ENCODE data around the gene SRRM2.

The SRRM2 gene

DNA sequence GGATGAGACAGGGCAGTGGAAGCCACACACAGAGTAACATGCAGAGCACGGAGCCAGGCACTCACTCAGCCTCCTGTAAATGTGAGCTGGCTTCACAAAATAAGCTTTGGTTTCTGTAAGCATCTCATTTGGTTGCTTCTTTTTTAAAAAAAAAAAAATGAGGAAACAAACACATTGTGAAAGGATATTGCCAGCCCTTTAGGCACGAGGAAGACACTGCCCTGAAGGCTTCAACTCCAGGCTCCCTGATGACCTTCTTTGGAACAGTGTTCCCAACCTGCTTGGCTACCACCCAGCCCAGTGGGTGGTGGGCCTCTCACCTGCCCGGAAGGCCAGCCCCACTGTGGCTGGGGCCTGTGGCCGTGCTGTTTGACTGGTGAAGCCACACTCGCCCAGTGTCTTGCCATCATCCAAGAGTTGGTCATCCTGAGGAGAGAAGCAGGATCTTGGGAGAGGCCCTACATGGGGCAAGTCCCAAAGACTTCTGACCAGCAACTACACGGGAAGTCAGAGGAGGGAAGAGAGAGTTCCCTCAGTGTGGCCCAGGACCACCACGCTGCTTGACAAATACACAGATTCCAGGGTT, 22.8 kb downstream of the SRRM2 start:
- peaks cover 6 to 34% of the 10 kb centered on the region in 2 donors for H3K4me1 ChIP-seq (ENCODE audit: control insufficient read depth in 1 of 2, insufficient read depth in 2 of 2, low read length in 2 of 2)
- no peaks in the 10 kb centered on the region for H3K27me3 ChIP-seq (ENCODE audit: low read depth, low read length)
- H3K4me3 ChIP-seq (ENCODE audit: low read depth in 1 of 2, low read length in 2 of 2) = peak overlapping the region in 1 of 2 donors; percentile 94
- no peak overlapping the region for H3K27ac ChIP-seq (ENCODE audit: low read length)
- H3K9me3 ChIP-seq (ENCODE audit: control insufficient read depth in 1 of 2, low read length in 2 of 2) = no peaks in the 10 kb centered on the region
- peaks cover 20 to 44% of the 10 kb centered on the region in 2 donors for H3K36me3 ChIP-seq (ENCODE audit: control insufficient read depth in 1 of 2, insufficient read depth in 2 of 2, low read length in 2 of 2)

DNA sequence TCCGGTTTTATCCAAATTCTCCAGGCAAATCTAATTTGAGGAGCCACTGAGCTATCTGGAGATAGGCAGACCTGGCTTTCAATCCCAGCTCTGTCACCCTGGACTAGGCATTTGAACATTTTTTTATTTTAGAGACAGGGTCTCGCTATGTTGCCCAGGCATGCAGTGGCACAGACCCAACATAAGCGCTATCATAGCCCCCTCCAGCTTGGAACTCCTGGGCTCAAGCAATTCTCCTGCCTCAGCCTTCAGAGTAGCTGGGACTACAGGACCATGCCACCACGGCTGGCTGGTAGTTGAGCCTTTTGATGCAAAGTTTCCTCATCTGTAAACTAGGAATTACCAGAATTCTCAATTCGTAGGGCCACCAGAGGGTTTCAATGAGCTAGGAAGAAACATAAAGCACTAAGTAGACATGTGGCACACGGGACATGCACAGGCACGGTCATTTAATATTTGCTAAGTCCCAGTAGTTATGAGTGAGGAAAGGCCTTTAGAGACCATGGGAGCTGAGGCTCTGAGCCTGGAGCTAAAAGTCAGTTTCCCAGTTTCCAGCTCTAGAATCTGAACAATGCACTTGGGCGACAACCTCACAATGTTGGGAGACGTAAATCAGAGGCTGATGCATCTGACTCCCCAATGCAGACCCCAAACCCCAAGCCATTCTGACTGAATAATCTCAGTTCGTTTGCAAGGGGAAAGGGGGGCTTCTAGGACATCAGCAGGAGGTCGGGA, 23.5 kb downstream of the SRRM2 start:
- peak overlapping the region; percentile 87 to 94 for H3K4me3 ChIP-seq (ENCODE audit: low read depth in 1 of 2, low read length in 2 of 2)
- H3K27ac ChIP-seq (ENCODE audit: low read length) = peak overlapping the region; percentile 39
- H3K36me3 ChIP-seq (ENCODE audit: control insufficient read depth in 1 of 2, insufficient read depth in 2 of 2, low read length in 2 of 2) = peaks cover 13 to 37% of the 10 kb centered on the region in 2 donors
- peaks cover 6 to 34% of the 10 kb centered on the region in 2 donors for H3K4me1 ChIP-seq (ENCODE audit: control insufficient read depth in 1 of 2, insufficient read depth in 2 of 2, low read length in 2 of 2)
- H3K9me3 ChIP-seq (ENCODE audit: control insufficient read depth in 1 of 2, low read length in 2 of 2) = no peaks in the 10 kb centered on the region
- H3K27me3 ChIP-seq (ENCODE audit: low read depth, low read length) = no peaks in the 10 kb centered on the region

DNA sequence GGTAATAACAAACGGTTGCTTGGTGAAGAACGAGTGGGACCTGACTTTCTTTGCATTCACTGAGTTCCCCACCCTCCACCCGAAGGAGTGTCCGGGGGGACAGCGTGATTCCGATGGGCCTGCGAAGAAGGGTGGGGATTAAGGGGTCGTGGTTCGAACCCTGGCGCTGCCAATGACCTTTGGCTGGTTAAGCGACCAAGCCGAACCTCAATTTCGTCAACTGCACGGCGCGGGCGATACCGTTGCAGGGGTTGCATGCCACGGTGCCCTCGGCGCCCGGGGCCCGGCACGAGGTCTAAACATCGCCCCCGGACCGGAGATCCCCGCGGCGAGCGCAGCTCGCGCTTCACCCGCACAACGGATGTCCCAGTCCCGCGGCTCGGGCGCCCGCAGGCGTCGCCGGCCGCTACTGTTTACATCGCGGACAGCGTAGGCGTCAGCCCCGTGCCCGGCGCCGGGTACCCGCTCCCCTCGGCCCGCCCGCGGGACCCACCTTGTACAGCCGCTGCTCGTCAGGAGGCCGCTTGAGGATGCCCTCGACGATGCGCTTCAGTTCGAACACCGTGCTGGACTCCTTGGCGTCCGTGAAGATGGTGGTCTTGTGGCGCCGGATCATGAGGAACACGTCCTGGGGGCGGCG, 24.2 kb downstream of the SRRM2 start:
- Histone ChIP-seq H3K4me3 (ENCODE audit: low read depth in 1 of 2, low read length in 2 of 2) (peak overlapping the region; percentile 87 to 94), H3K36me3 (ENCODE audit: control insufficient read depth in 1 of 2, insufficient read depth in 2 of 2, low read length in 2 of 2) (peaks cover 7 to 30% of the 10 kb centered on the region in 2 donors), H3K27me3 (ENCODE audit: low read depth, low read length) (no peaks in the 10 kb centered on the region), H3K4me1 (ENCODE audit: control insufficient read depth in 1 of 2, insufficient read depth in 2 of 2, low read length in 2 of 2) (peaks cover 6 to 34% of the 10 kb centered on the region in 2 donors), H3K9me3 (ENCODE audit: control insufficient read depth in 1 of 2, low read length in 2 of 2) (no peaks in the 10 kb centered on the region), H3K27ac (ENCODE audit: low read length) (peak overlapping the region; percentile 39)

DNA sequence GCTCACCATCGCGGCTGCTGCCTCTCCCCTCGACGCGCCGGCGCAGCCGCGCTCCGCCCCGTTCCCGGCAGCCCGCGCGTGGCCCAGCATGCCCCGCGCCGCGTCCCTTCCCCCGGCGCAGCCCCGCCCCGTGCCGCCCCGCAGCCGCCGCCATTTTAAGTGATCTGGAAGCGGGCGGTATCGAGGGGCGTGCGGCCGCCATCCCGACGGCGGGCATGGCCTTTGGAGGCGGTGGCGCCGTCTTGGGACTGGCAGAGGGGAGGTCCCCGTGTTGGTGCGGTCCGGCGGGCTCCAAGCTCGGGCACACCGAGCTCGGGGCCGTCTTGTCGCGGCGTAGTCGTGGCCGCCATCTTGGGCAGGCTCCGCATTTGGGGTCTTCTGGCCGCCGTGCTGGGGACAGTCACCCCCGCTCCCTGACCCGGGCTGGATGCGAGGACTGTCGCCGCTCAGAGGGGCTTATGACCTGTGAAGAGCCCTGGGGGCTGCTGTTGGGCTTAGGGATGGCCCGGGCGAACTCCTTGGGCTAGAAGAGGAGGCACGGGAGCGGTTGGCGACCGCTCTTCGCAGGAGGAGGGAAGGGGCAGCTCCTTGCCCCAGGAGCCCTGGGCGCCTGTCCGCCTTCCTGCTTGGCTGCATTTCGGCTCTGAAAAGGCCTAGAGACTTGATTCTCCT, 24.9 kb downstream of the SRRM2 start, which contains the start of gene ELOB:
ELOB (minus strand) TSS at position 50 of the 672 bp plus-strand sequence; CDS start at position 9, 41 bp downstream.
- Histone ChIP-seq H3K9me3 (ENCODE audit: control insufficient read depth in 1 of 2, low read length in 2 of 2) (no peaks in the 10 kb centered on the region), H3K4me3 (ENCODE audit: low read depth in 1 of 2, low read length in 2 of 2) (peak within 1 kb of the TSS; percentile 89 to 94), H3K27me3 (ENCODE audit: low read depth, low read length) (no peaks in the 10 kb centered on the region), H3K4me1 (ENCODE audit: control insufficient read depth in 1 of 2, insufficient read depth in 2 of 2, low read length in 2 of 2) (peaks cover 6 to 34% of the 10 kb centered on the region in 2 donors), H3K27ac (ENCODE audit: low read length) (peak within 1 kb of the TSS; percentile 97), H3K36me3 (ENCODE audit: control insufficient read depth in 1 of 2, insufficient read depth in 2 of 2, low read length in 2 of 2) (peaks cover 0 to 24% of the 10 kb centered on the region in 2 donors)

DNA sequence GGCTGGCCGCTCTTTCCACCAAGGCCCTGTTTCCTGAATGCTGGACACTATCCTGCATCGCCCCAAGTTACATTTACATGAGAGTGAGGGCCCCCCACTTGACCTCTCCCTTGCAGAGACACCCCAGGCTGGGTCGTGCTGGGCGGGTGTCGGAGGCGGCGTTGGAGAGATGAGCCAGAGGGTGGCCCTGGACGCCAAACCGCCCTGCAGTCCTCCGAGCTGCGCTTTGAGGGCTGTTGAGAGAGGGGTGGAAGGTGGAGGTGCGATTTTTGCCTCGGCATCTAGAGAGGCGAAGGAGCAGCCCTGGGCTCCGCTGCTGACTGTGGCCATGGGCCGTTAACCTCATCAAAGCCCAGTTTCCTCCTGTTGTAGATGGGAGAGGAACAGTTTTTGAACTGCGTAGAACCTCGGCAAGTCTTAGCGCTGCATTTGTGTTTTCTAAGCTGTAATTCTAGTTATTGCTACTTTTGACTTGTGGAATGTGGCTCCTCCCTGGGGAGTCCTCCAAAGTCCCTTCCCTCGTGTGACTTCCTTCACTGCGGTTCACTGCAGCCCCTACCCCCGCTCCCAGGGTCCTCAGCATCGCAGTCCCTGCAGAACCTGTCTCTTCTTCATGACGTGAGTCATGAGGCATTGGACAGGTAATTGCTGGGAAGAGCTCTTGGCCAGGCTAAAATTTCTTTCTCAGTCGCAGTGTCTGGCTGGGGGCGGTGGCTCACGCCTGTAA, 25.6 kb downstream of the SRRM2 start:
- peak overlapping the region; percentile 86 to 89 for H3K4me3 ChIP-seq (ENCODE audit: low read depth in 1 of 2, low read length in 2 of 2)
- peaks cover 0 to 19% of the 10 kb centered on the region in 2 donors for H3K36me3 ChIP-seq (ENCODE audit: control insufficient read depth in 1 of 2, insufficient read depth in 2 of 2, low read length in 2 of 2)
- H3K9me3 ChIP-seq (ENCODE audit: control insufficient read depth in 1 of 2, low read length in 2 of 2) = no peaks in the 10 kb centered on the region
- peak overlapping the region; percentile 97 for H3K27ac ChIP-seq (ENCODE audit: low read length)
- H3K4me1 ChIP-seq (ENCODE audit: control insufficient read depth in 1 of 2, insufficient read depth in 2 of 2, low read length in 2 of 2) = peaks cover 6 to 34% of the 10 kb centered on the region in 2 donors
- no peaks in the 10 kb centered on the region for H3K27me3 ChIP-seq (ENCODE audit: low read depth, low read length)

DNA sequence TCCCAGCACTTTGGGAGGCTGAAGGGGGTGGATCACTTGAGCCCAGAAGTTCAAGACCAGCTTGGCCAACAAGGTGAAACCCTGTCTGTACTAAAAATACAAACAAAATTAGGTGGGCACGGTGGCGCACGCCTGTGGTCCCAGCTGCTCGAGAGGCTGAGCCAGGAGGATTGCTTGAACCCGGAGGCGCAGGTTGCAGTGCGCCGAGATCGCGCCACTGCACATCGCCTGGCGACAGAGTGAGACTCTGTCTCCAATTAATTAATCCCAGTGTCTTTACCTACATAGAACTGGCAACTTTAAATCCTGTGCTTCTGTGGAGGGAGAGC, 26.2 kb downstream of the SRRM2 start:
- Histone ChIP-seq H3K4me3 (ENCODE audit: low read depth in 1 of 2, low read length in 2 of 2) (peak overlapping the region; percentile 86 to 89), H3K9me3 (ENCODE audit: control insufficient read depth in 1 of 2, low read length in 2 of 2) (no peaks in the 10 kb centered on the region), H3K27me3 (ENCODE audit: low read depth, low read length) (no peaks in the 10 kb centered on the region), H3K4me1 (ENCODE audit: control insufficient read depth in 1 of 2, insufficient read depth in 2 of 2, low read length in 2 of 2) (peaks cover 6 to 34% of the 10 kb centered on the region in 2 donors), H3K27ac (ENCODE audit: low read length) (peak overlapping the region; percentile 97), H3K36me3 (ENCODE audit: control insufficient read depth in 1 of 2, insufficient read depth in 2 of 2, low read length in 2 of 2) (peaks cover 0 to 14% of the 10 kb centered on the region in 2 donors)

DNA sequence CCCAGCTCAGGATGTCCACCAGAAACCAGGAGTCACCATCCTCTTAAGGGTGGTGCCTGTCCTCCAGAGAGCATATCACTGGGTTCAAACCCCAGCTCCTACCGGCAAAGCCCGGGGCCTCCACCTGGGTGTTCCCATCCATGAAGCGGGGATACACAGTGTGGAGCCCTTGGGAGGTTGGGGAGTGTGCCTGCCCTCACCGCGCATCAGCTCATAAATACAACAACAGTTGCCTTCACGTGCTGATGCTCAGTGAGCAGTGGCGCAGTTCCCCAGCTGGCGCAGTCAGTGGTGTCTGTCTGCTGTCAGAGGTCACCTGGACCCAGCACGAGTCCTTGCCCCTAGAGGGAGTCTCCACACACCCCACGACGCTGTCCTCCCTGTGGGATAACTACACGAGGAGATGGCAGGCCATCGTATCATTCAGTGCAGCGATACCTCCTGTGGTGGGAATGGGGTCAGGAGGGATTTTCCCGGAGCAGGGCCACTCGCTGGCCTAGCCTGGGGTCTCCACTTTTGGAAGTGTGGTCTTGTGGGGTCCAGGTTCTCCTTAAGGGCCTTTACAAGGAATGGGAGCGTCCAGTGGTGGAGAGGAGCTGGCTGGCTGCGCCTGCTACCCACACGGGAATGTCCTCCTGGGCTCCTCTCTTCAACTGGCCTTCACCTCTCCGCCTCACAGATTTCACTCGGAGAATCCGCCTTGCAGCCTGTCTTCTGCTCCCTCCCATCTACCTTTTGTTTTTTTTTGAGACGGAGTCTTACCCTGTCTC, 26.9 kb downstream of the SRRM2 start:
- no peaks in the 10 kb centered on the region for H3K9me3 ChIP-seq (ENCODE audit: control insufficient read depth in 1 of 2, low read length in 2 of 2)
- peaks cover 6 to 33% of the 10 kb centered on the region in 2 donors for H3K4me1 ChIP-seq (ENCODE audit: control insufficient read depth in 1 of 2, insufficient read depth in 2 of 2, low read length in 2 of 2)
- H3K27ac ChIP-seq (ENCODE audit: low read length) = no peak overlapping the region
- H3K36me3 ChIP-seq (ENCODE audit: control insufficient read depth in 1 of 2, insufficient read depth in 2 of 2, low read length in 2 of 2) = peaks cover 0 to 7% of the 10 kb centered on the region in 2 donors
- no peaks in the 10 kb centered on the region for H3K27me3 ChIP-seq (ENCODE audit: low read depth, low read length)
- no peak overlapping the region for H3K4me3 ChIP-seq (ENCODE audit: low read depth in 1 of 2, low read length in 2 of 2)

DNA sequence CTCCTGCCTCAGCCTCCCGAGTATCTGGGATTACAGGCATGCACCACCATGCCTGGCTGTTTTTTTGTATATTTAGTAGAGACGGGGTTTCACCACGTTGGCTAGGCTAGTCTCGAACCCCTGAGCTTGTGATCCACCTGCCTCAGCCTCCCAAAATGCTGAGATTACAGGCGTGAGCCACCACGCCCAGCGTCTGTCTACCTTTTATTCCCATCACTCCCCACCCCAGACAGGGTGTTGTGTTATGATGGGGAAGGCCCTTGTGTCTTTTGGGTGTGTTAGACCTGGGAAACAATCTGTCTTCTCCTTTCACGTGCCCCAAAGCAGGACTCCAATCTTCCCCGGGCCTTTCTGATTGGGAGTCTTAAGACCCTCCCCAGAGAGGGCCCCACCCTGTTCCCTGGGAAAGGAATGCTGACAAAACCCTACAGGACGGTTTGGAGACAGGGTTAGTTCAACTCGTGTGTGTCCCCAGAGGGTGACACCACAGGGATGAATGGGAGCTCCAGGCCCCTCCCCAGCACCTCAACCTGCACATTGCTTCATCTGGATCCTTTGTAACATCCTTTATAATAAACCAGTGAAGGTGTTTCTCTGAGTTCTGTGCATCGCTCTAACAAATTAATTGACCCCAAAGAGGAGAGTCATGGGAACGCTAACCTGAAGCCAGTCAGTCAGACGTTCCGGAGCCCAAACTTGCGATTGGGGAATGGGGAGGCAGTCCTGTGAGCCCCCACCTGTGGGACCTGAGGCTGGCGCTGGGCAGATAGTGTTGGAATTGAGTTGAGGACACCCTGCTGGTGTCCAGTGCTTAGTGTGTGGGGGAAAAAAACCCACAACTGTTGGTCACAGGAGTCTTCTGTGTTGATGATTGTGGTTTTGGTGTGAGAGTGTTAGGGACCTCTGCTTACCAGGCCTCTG, 27.8 kb downstream of the SRRM2 start:
- Histone ChIP-seq H3K27me3 (ENCODE audit: low read depth, low read length) (peaks cover 2% of the 10 kb centered on the region), H3K4me1 (ENCODE audit: control insufficient read depth in 1 of 2, insufficient read depth in 2 of 2, low read length in 2 of 2) (peaks cover 6 to 30% of the 10 kb centered on the region in 2 donors), H3K36me3 (ENCODE audit: control insufficient read depth in 1 of 2, insufficient read depth in 2 of 2, low read length in 2 of 2) (no peaks in the 10 kb centered on the region), H3K4me3 (ENCODE audit: low read depth in 1 of 2, low read length in 2 of 2) (no peak overlapping the region), H3K9me3 (ENCODE audit: control insufficient read depth in 1 of 2, low read length in 2 of 2) (no peaks in the 10 kb centered on the region), H3K27ac (ENCODE audit: low read length) (no peak overlapping the region)

DNA sequence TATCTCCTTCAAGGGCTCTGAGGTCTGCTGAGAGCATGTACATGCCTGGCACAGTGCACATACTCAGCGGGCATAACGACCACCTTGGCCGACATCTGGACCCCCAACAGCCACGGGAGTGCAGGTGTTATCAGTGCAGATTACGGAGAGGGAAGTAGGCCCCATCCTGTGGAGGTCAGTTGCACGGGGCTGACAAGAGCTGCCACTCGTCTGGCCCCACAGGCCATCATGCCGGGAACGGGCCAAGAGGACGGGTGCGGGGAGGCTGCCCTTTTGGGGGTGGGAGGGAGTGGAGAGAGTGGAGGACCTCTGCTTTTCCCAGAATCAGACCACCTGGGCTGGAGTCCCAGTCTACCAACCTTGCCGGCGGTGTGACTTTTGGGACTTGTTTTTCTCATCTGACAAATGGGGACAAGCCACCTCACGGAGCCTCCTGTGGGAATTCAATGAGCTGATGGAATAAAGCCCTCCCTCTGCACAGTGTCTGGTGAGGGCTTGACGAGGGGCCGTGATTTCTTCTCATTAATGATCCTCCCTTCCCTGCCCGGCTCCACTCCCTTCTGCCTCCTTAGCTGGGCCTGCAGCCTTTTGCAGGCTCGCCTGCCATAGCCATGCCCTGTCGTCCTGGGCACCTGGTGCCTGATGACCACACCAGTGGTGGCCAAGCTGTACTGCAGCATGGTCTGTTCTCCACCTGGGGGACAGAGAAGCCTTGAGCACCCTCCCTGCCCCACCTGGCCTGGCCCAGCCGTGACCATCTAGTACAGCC, 30.3 kb downstream of the SRRM2 start:
- no peaks in the 10 kb centered on the region for H3K9me3 ChIP-seq (ENCODE audit: control insufficient read depth in 1 of 2, low read length in 2 of 2)
- no peak overlapping the region for H3K27ac ChIP-seq (ENCODE audit: low read length)
- no peak overlapping the region for H3K4me3 ChIP-seq (ENCODE audit: low read depth in 1 of 2, low read length in 2 of 2)
- no peaks in the 10 kb centered on the region for H3K36me3 ChIP-seq (ENCODE audit: control insufficient read depth in 1 of 2, insufficient read depth in 2 of 2, low read length in 2 of 2)
- peaks cover 0 to 21% of the 10 kb centered on the region in 2 donors for H3K4me1 ChIP-seq (ENCODE audit: control insufficient read depth in 1 of 2, insufficient read depth in 2 of 2, low read length in 2 of 2)
- peaks cover 21% of the 10 kb centered on the region for H3K27me3 ChIP-seq (ENCODE audit: low read depth, low read length)

All from muscle layer of duodenum (tissue), 2 donors.